NCI-H1694 (cell line): Measurements from ENCODE around the gene CPZ.

Experiments used
- DNase-seq: peaks from one replicate; lab custom pipeline; 2025; lab: John Stamatoyannopoulos, UW

The CPZ gene

GRCh38 chr4:8592366-8593263 lies at the start of gene CPZ:
Gene CPZ (plus strand): TSS chr4:8592765. CDS start chr4:8592834, 69 bp downstream.
- DNase-seq = no peak

- no peak for DNase-seq
These were observed 49.6 kb upstream of the CPZ start for GRCh38 chr4:8542776-8543525.

GRCh38 chr4:8543623-8544022 lies 48.9 kb upstream of the CPZ start:
- DNase-seq = no peak

- no peak for DNase-seq
These were observed 48.3 kb upstream of the CPZ start for GRCh38 chr4:8544282-8544681.

- DNase-seq = no peak
These were observed 47.7 kb upstream of the CPZ start for GRCh38 chr4:8544741-8545438.

GRCh38 chr4:8545439-8545765 lies 47.2 kb upstream of the CPZ start:
- DNase-seq = no peak

GRCh38 chr4:8546766-8547107 lies 45.8 kb upstream of the CPZ start:
- DNase-seq = no peak

- DNase-seq = no peak
These were observed 45.3 kb upstream of the CPZ start for GRCh38 chr4:8547108-8547911.

- DNase-seq = no peak
These were observed 44.4 kb upstream of the CPZ start for GRCh38 chr4:8547912-8548730.

GRCh38 chr4:8548731-8549351 lies 43.7 kb upstream of the CPZ start:
- no peak for DNase-seq

- no peak for DNase-seq
These were observed 43.1 kb upstream of the CPZ start for GRCh38 chr4:8549352-8549931.

- no peak for DNase-seq
These were observed 41.9 kb upstream of the CPZ start for GRCh38 chr4:8550691-8551090.

- DNase-seq = no peak
These were observed 40.5 kb upstream of the CPZ start for GRCh38 chr4:8552024-8552423.

GRCh38 chr4:8552581-8553205 lies 39.9 kb upstream of the CPZ start:
- no peak for DNase-seq

GRCh38 chr4:8553216-8553615 lies 39.3 kb upstream of the CPZ start:
- no peak for DNase-seq

GRCh38 chr4:8553991-8554405 lies 38.6 kb upstream of the CPZ start:
- DNase-seq = no peak

- no peak for DNase-seq
These were observed 37.9 kb upstream of the CPZ start for GRCh38 chr4:8554555-8555100.

GRCh38 chr4:8555716-8556115 lies 36.8 kb upstream of the CPZ start:
- no peak for DNase-seq

- DNase-seq = no peak
These were observed 36.0 kb upstream of the CPZ start for GRCh38 chr4:8556341-8557150.
